Heart right ventricle (tissue), 16 donors: Measurements from ENCODE around the gene PPP2R5B. TPM values are rescaled to one million over a fixed set of nuclear protein-coding genes. Genes with fewer than 3 reads are reported as not detected.

Experiments
- ATAC-seq, 8 donors: fragments of 200-7000 bp; cut with Tn5 transposase; one replicate each; pipeline ENCODE4 v1.9.1; 2020; ENCODE audit warnings: mild to moderate bottlenecking in 8 of 8, moderate library complexity in 8 of 8, moderate number of reproducible peaks in 1 of 8
- DNase-seq, 2 donors: peaks; one replicate each; pipeline ENCODE4 v3.0.0-alpha.2; 2020
- H3K27ac ChIP-seq, 10 donors: fragments of 200-600 bp; sonication (generic) in 2 of 10; one replicate each; pipeline versions ENCODE4 v1.5.0 to v1.8.0; 2020 to 2022; ENCODE audit warnings: mild to moderate bottlenecking in 3 of 10
- H3K27me3 ChIP-seq, 7 donors: fragments of 200-600 bp; one replicate each; pipeline ENCODE4 v1.8.0; 2021 to 2022; ENCODE audit warnings: mild to moderate bottlenecking in 2 of 7
- H3K36me3 ChIP-seq, 9 donors: fragments of 200-600 bp; sonication (generic) in 1 of 9; one replicate each; pipeline versions ENCODE4 v1.5.0 to v1.8.0; 2020 to 2022; ENCODE audit warnings: mild to moderate bottlenecking in 2 of 9
- H3K4me1 ChIP-seq, 9 donors: fragments of 200-600 bp; sonication (generic) in 1 of 9; one replicate each; pipeline versions ENCODE4 v1.5.0 to v1.8.0; 2020 to 2022; ENCODE audit warnings: mild to moderate bottlenecking in 4 of 9
- H3K4me3 ChIP-seq, 10 donors: fragments of 200-600 bp; sonication (generic) in 2 of 10; one replicate each; pipeline versions ENCODE4 v1.5.0 to v1.8.0; 2020 to 2022; ENCODE audit warnings: mild to moderate bottlenecking in 7 of 10, moderate library complexity in 2 of 10
- H3K9me3 ChIP-seq, 11 donors: fragments of 200-600 bp in 10 of 11; sonication (generic) in 2 of 11; one replicate each; pipeline versions ENCODE4 v1.5.0 to v1.8.0; 2013 to 2022; ENCODE audit warnings: mild to moderate bottlenecking in 2 of 11, control low read depth in 1 of 11, moderate library complexity in 1 of 11
- WGBS, 2 donors: extraction: QIAGEN DNeasy Blood & Tissue Kit; methylation state at CpG; one replicate each; pipeline ENCODE4 v1.1.7; 2013; ENCODE audit warnings: inconsistent platforms in 1 of 2; 5-methylcytosine and 5-hydroxymethylcytosine counted together
- intact Hi-C, 10 donors: fragments of 100-400 bp; cut with DNase I; formaldehyde crosslinking; loops; one replicate each; pipeline versions ENCODE4 v1.11.1 to v1.14.2; 2022
- polyA plus RNA-seq, 2 donors: library from polyadenylated mRNA; stranded (reverse); fragments of 200-250 nt; gene quantifications; one replicate each; pipeline ENCODE4 v1.2.3, GENCODE V29; 2013
- total RNA-seq, 10 donors: library from RNA; stranded (reverse); fragmentation: NEBNext Ultra II Directional in 3 of 10; extraction: Animal tissue kit (Norgen Biotek cat#: 25700) in 3 of 10; gene quantifications; one replicate each; pipeline versions ENCODE4 v1.2.1 to v1.2.4, GENCODE V29; 2021 to 2023
- TF ChIP-seq, protein P1 (sequence below), 9 donors: fragments of 200-600 bp; sonication (generic) in 2 of 9; IDR thresholded peaks; one replicate each; pipeline versions ENCODE4 v1.5.0 to v1.8.0; 2021 to 2022; ENCODE audit warnings: antibody characterized with exemption in 9 of 9, mild to moderate bottlenecking in 5 of 9, moderate library complexity in 1 of 9
- donor health status: Arrhythmogenic right ventricular cardiomyopathy.
- donor health status: ischemic (EF 13 %, LVEDD 7.1; RV severe dilation, severe dysfunction).
- donor health status: healthy with polysubstance abuse.
- donor health status: DM: no; HTN: yes; CAD: no.
- donor health status: DM: no; HTN: no; CAD: no.
- donor health status: ischemic (EF 25% LVEDD 6.9; RV normal size, moderate dysfunction).
- donor health status: ischemic (EF 25% LVEDD 5.7; RV mildly dilated, moderate dysfunction).
- donor health status: healthy.
- donor health status: DM: yes; HTN: yes; CAD: no.
- donor health status: Ischemic cardiomyopathy.
- donor health status: ischemic (EF 35%, LVEDD 5.7; RV mildly dilated, moderate dysfunction).
- donor health status: nonischemic (EF 11% LVEDD 7.7; RV severe dilation, severe dysfunction).
- donor health status: DM: yes; HTN: yes; CAD: no.
- donor health status: PGD.
- donor health status: ischemic (EF 29% LVEDD 5.4; RV normal size, mild dysfunction).
- donor health status: nonischemic (EF 23%, LVEDD 6.1; RV moderate dilation, normal function).

Gene PPP2R5B
- total and polyA plus RNA-seq, 12 donors = 13.4 to 30.8 (median 22.3) TPM

DNA sequence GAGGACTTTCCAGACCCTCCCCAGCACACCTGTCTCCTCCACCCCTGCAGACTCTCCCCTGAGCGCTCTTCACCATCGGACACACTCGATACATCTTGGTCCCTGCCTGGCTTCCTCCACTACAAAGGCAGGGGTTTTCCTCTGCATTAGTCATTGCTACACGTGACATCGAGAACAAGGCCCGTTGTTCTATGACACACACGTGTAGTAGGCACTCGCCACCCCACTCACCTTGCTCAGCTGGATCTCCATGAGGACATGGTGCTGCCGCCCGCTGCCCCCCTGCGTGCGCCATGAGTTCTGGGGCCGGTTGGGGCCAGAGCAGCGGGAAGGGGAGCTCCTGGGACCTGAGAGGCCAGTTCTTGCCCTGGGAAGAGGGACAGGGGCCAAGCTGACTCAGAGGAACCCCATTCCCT lies 24.2 kb upstream of the PPP2R5B start:
- Histone ChIP-seq H3K27me3 (no peaks in the 10 kb centered on the region), H3K36me3 (peaks cover 0 to 100% (median 57%) of the 10 kb centered on the region in 9 donors), H3K9me3 (no peaks in the 10 kb centered on the region), H3K4me3 (no peak overlapping the region), H3K4me1 (no peaks in the 10 kb centered on the region), H3K27ac (no peak overlapping the region)
- no peak for ATAC-seq
- TF ChIP-seq, protein P1, sequence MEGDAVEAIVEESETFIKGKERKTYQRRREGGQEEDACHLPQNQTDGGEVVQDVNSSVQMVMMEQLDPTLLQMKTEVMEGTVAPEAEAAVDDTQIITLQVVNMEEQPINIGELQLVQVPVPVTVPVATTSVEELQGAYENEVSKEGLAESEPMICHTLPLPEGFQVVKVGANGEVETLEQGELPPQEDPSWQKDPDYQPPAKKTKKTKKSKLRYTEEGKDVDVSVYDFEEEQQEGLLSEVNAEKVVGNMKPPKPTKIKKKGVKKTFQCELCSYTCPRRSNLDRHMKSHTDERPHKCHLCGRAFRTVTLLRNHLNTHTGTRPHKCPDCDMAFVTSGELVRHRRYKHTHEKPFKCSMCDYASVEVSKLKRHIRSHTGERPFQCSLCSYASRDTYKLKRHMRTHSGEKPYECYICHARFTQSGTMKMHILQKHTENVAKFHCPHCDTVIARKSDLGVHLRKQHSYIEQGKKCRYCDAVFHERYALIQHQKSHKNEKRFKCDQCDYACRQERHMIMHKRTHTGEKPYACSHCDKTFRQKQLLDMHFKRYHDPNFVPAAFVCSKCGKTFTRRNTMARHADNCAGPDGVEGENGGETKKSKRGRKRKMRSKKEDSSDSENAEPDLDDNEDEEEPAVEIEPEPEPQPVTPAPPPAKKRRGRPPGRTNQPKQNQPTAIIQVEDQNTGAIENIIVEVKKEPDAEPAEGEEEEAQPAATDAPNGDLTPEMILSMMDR (IDR thresholded peaks at IDR 0.05) = no peak
- DNase-seq = no peak
- 86 to 94% methylated on average over 14 of the region's 14 CpGs for WGBS, 2 donors
- intact Hi-C loops = no loop called here

GRCh38 chr11:64900774-64901173 lies 23.7 kb upstream of the PPP2R5B start:
- TF ChIP-seq, protein P1 (IDR thresholded peaks at IDR 0.05) = no peak
- intact Hi-C loops = no loop called here
- ATAC-seq (no peak), DNase-seq (no peak)
- Histone ChIP-seq H3K4me3 (no peak overlapping the region), H3K27ac (no peak overlapping the region), H3K9me3 (no peaks in the 10 kb centered on the region), H3K27me3 (no peaks in the 10 kb centered on the region), H3K4me1 (no peaks in the 10 kb centered on the region), H3K36me3 (peaks cover 0 to 100% (median 58%) of the 10 kb centered on the region in 9 donors)
- WGBS, 2 donors = 95 to 96% methylated on average over 17 of the region's 17 CpGs

GRCh38 chr11:64902102-64902900 lies 22.2 kb upstream of the PPP2R5B start:
- DNase-seq (no peak), ATAC-seq (no peak)
- WGBS, 2 donors = 91 to 93% methylated on average over 30 of the region's 30 CpGs
- Histone ChIP-seq H3K9me3 (no peaks in the 10 kb centered on the region), H3K27ac (no peak overlapping the region), H3K4me1 (no peaks in the 10 kb centered on the region), H3K27me3 (no peaks in the 10 kb centered on the region), H3K4me3 (no peak overlapping the region), H3K36me3 (peaks cover 0 to 100% (median 73%) of the 10 kb centered on the region in 9 donors)
- TF ChIP-seq, protein P1 (IDR thresholded peaks at IDR 0.05) = no peak
- intact Hi-C loops = no loop called here

GRCh38 chr11:64903291-64903833 lies 21.1 kb upstream of the PPP2R5B start:
- H3K27me3 ChIP-seq = no peaks in the 10 kb centered on the region
- intact Hi-C loops = no loop called here
- H3K4me1 ChIP-seq = no peaks in the 10 kb centered on the region
- DNase-seq (no peak), ATAC-seq (no peak)
- TF ChIP-seq, protein P1 (IDR thresholded peaks at IDR 0.05) = no peak
- H3K9me3 ChIP-seq = no peaks in the 10 kb centered on the region
- H3K4me3 ChIP-seq = no peak overlapping the region
- H3K36me3 ChIP-seq = peaks cover 0 to 100% (median 77%) of the 10 kb centered on the region in 9 donors
- H3K27ac ChIP-seq = no peak overlapping the region
- 94 to 95% methylated on average over 23 of the region's 23 CpGs for WGBS, 2 donors
